CD4-positive, alpha-beta memory T cell (primary cell): ENCODE data around the gene KREMEN2. TPM values are rescaled to one million over a fixed set of nuclear protein-coding genes. Genes with fewer than 3 reads are reported as not detected.
A peak's percentile ranks its signal among the peaks of the same experiment; 100 is the strongest.

Experiments
- CTCF ChIA-PET: fragments of 350-600 bp; sonication (Branson Sonifier 250); formaldehyde crosslinking; loops from one replicate; lab custom pipeline; 2021; ENCODE audit warnings: inconsistent platforms; ENCODE audit not compliant: partially characterized antibody; lab: Charles Lee
- POLR2A ChIA-PET: fragments of 350-600 bp; sonication (Branson Sonifier 250); formaldehyde crosslinking; loops from one replicate; lab custom pipeline; 2021; ENCODE audit not compliant: partially characterized antibody; lab: Charles Lee
- DNase-seq, 5 donors: peaks; one replicate each; pipeline versions ENCODE4 v3.0.0 to v3.0.0-alpha.2; 2020 to 2022; ENCODE audit warnings: mixed read lengths in 1 of 5
- H3K27ac ChIP-seq: one replicate; pipeline ENCODE4 v1.7.0; 2013; ENCODE audit warnings: low read depth, low read length
- H3K27me3 ChIP-seq: 2 replicates; pipeline ENCODE4 v1.7.0; 2013; ENCODE audit warnings: mild to moderate bottlenecking, low read length, moderate library complexity; ENCODE audit not compliant: insufficient read depth
- H3K36me3 ChIP-seq: 2 replicates; pipeline ENCODE4 v1.7.0; 2013; ENCODE audit warnings: mild to moderate bottlenecking, low read length, moderate library complexity; ENCODE audit not compliant: insufficient read depth
- H3K4me1 ChIP-seq: 2 replicates; pipeline ENCODE4 v1.7.0; 2013; ENCODE audit warnings: mild to moderate bottlenecking, low read length, moderate library complexity; ENCODE audit not compliant: insufficient read depth
- H3K4me3 ChIP-seq, 2 donors: one replicate each; pipeline ENCODE4 v1.7.0; 2013; ENCODE audit warnings: low read length in 2 of 2, mild to moderate bottlenecking in 1 of 2
- H3K9me3 ChIP-seq, 2 donors: one replicate each; pipeline ENCODE4 v1.7.0; 2013; ENCODE audit warnings: low read length in 2 of 2, control low read depth in 1 of 2; ENCODE audit not compliant: control insufficient read depth in 1 of 2
- H3K27ac Mint-ChIP-seq, 7 donors: one replicate each; pipeline ENCODE4 v1.8.0; 2020 to 2021; ENCODE audit warnings: mixed read lengths in 7 of 7, mild to moderate bottlenecking in 6 of 7, inconsistent platforms in 3 of 7, moderate library complexity in 3 of 7
- H3K27me3 Mint-ChIP-seq, 2 donors: one replicate each; pipeline ENCODE4 v1.8.0; 2020 to 2021; ENCODE audit warnings: mixed read lengths in 2 of 2
- H3K36me3 Mint-ChIP-seq, 2 donors: one replicate each; pipeline ENCODE4 v1.8.0; 2020 to 2021; ENCODE audit warnings: mixed read lengths in 2 of 2, inconsistent platforms in 1 of 2, mild to moderate bottlenecking in 1 of 2
- H3K4me1 Mint-ChIP-seq, 4 donors: one replicate each; pipeline ENCODE4 v1.8.0; 2020 to 2021; ENCODE audit warnings: mixed read lengths in 4 of 4, mild to moderate bottlenecking in 1 of 4
- H3K4me3 Mint-ChIP-seq, 8 donors: one replicate each; pipeline ENCODE4 v1.8.0; 2020 to 2021; ENCODE audit warnings: mixed read lengths in 8 of 8, mild to moderate bottlenecking in 7 of 8, moderate library complexity in 6 of 8, inconsistent platforms in 3 of 8
- H3K9me3 Mint-ChIP-seq, 8 donors: one replicate each; pipeline ENCODE4 v1.8.0; 2020 to 2021; ENCODE audit warnings: mixed read lengths in 8 of 8, mild to moderate bottlenecking in 5 of 8, inconsistent platforms in 3 of 8, moderate library complexity in 1 of 8
- intact Hi-C: fragments of 100-400 bp; cut with micrococcal nuclease; formaldehyde crosslinking; loops from one replicate; pipeline ENCODE4 v1.15.1; 2023
- polyA plus RNA-seq, 2 donors: library from polyadenylated mRNA; unstranded; fragments of 300-500 nt; fragmentation: Illumina TruSeq; gene quantifications; one replicate each; pipeline ENCODE4 v1.2.3, GENCODE V29; 2021
- total RNA-seq, 2 experiments: library from RNA; stranded (reverse); gene quantifications; one replicate each; pipeline ENCODE4 v1.2.3, GENCODE V29; 2021

KREMEN2 gene
- total and polyA plus RNA-seq, 4 experiments from 2014 or later = not detected

GRCh38 chr16:2950353-2950724 is 13.7 kb upstream of the KREMEN2 start:
- CTCF ChIA-PET = interaction anchor here (0.8 kb wide), 1 partner anchor 32 kb away, joined by 3 read pairs; no protein-coding TSS in a partner anchor
- Mint-ChIP-seq H3K4me3 (no peak overlapping the region), H3K4me1 (peaks cover 0 to 3% (median 0%) of the 10 kb centered on the region in 4 donors), H3K9me3 (peaks cover 0 to 2% (median 0%) of the 10 kb centered on the region in 8 donors), H3K27me3 (peaks cover 0 to 2% of the 10 kb centered on the region in 2 donors), H3K27ac (no peak overlapping the region), H3K36me3 (peaks cover 8 to 11% of the 10 kb centered on the region in 2 donors)
- intact Hi-C loops = no loop called here
- DNase-seq = peak in 1 of 5 donors; percentile 3
- no peaks in the 10 kb centered on the region for H3K9me3 ChIP-seq
- no peaks in the 10 kb centered on the region for H3K27me3 ChIP-seq
- H3K36me3 ChIP-seq = no peaks in the 10 kb centered on the region
- POLR2A ChIA-PET = no interaction called here
- no peaks in the 10 kb centered on the region for H3K4me1 ChIP-seq
- H3K27ac ChIP-seq = no peak overlapping the region
- no peak overlapping the region for H3K4me3 ChIP-seq

GRCh38 chr16:2950773-2951172 is 13.3 kb upstream of the KREMEN2 start:
- Mint-ChIP-seq H3K9me3 (peaks cover 0 to 2% (median 0%) of the 10 kb centered on the region in 8 donors), H3K36me3 (peaks cover 8 to 11% of the 10 kb centered on the region in 2 donors), H3K4me3 (no peak overlapping the region), H3K27ac (no peak overlapping the region), H3K27me3 (peaks cover 0 to 2% of the 10 kb centered on the region in 2 donors), H3K4me1 (peaks cover 0 to 3% (median 0%) of the 10 kb centered on the region in 4 donors)
- H3K4me3 ChIP-seq = no peak overlapping the region
- H3K9me3 ChIP-seq = no peaks in the 10 kb centered on the region
- H3K4me1 ChIP-seq = no peaks in the 10 kb centered on the region
- H3K27me3 ChIP-seq = no peaks in the 10 kb centered on the region
- intact Hi-C loops = no loop called here
- ChIA-PET CTCF (interaction anchor here (0.8 kb wide), 1 partner anchor 32 kb away, joined by 3 read pairs; no protein-coding TSS in a partner anchor), POLR2A (no interaction called here)
- no peak overlapping the region for H3K27ac ChIP-seq
- peak in 1 of 5 donors; percentile 7 for DNase-seq
- H3K36me3 ChIP-seq = no peaks in the 10 kb centered on the region

- Mint-ChIP-seq H3K27ac (no peak overlapping the region), H3K4me3 (peak overlapping the region in 1 of 8 donors; percentile 8), H3K9me3 (peaks cover 0 to 2% (median 0%) of the 10 kb centered on the region in 8 donors), H3K36me3 (peaks cover 2 to 3% of the 10 kb centered on the region in 2 donors), H3K27me3 (peaks cover 4 to 9% of the 10 kb centered on the region in 2 donors), H3K4me1 (peaks cover 0 to 3% (median 0%) of the 10 kb centered on the region in 4 donors)
- Histone ChIP-seq H3K27ac (no peak overlapping the region), H3K4me1 (no peaks in the 10 kb centered on the region), H3K9me3 (no peaks in the 10 kb centered on the region), H3K4me3 (no peak overlapping the region), H3K36me3 (no peaks in the 10 kb centered on the region), H3K27me3 (no peaks in the 10 kb centered on the region)
- intact Hi-C loops = no loop called here
- ChIA-PET POLR2A (no interaction called here), CTCF (interaction anchor here (1.6 kb wide), 1 partner anchor 10 kb away, joined by 6 read pairs; no protein-coding TSS in a partner anchor)
- peak in 1 of 5 donors; percentile 27 for DNase-seq
Measured at GRCh38 chr16:2952679-2953078, 11.4 kb upstream of the KREMEN2 start.

- H3K27ac Mint-ChIP-seq = no peak overlapping the region
- H3K9me3 Mint-ChIP-seq = peaks cover 0 to 2% (median 0%) of the 10 kb centered on the region in 8 donors
- peak in 1 of 5 donors; percentile 29 for DNase-seq
- Histone ChIP-seq H3K4me3 (no peak overlapping the region), H3K9me3 (no peaks in the 10 kb centered on the region), H3K36me3 (no peaks in the 10 kb centered on the region), H3K4me1 (no peaks in the 10 kb centered on the region), H3K27ac (no peak overlapping the region), H3K27me3 (no peaks in the 10 kb centered on the region)
- peaks cover 0 to 3% (median 0%) of the 10 kb centered on the region in 4 donors for H3K4me1 Mint-ChIP-seq
- intact Hi-C loops = no loop called here
- no peak overlapping the region for H3K4me3 Mint-ChIP-seq
- ChIA-PET POLR2A (no interaction called here), CTCF (interaction anchor here (1.6 kb wide), 1 partner anchor 9 kb away, joined by 6 read pairs; no protein-coding TSS in a partner anchor)
- H3K36me3 Mint-ChIP-seq = no peaks in the 10 kb centered on the region
- peaks cover 4 to 9% of the 10 kb centered on the region in 2 donors for H3K27me3 Mint-ChIP-seq
Measured at GRCh38 chr16:2953706-2954627, 10.1 kb upstream of the KREMEN2 start.

- intact Hi-C loops = no loop called here
- Mint-ChIP-seq H3K27ac (no peak overlapping the region), H3K27me3 (peaks cover 4 to 11% of the 10 kb centered on the region in 2 donors), H3K36me3 (no peaks in the 10 kb centered on the region), H3K4me3 (no peak overlapping the region), H3K9me3 (peaks cover 0 to 2% (median 0%) of the 10 kb centered on the region in 8 donors), H3K4me1 (peaks cover 0 to 2% (median 0%) of the 10 kb centered on the region in 4 donors)
- no peak overlapping the region for H3K27ac ChIP-seq
- ChIA-PET CTCF (no interaction called here), POLR2A (no interaction called here)
- H3K4me3 ChIP-seq = no peak overlapping the region
- H3K9me3 ChIP-seq = no peaks in the 10 kb centered on the region
- peak in 1 of 5 donors; percentile 5 for DNase-seq
- H3K36me3 ChIP-seq = no peaks in the 10 kb centered on the region
- no peaks in the 10 kb centered on the region for H3K27me3 ChIP-seq
- no peaks in the 10 kb centered on the region for H3K4me1 ChIP-seq
Measured at GRCh38 chr16:2954656-2955381, 9.3 kb upstream of the KREMEN2 start.

GRCh38 chr16:2955438-2955778 is 8.7 kb upstream of the KREMEN2 start:
- Mint-ChIP-seq H3K4me1 (peaks cover 0 to 2% (median 0%) of the 10 kb centered on the region in 4 donors), H3K27me3 (peaks cover 6 to 15% of the 10 kb centered on the region in 2 donors), H3K27ac (no peak overlapping the region), H3K36me3 (no peaks in the 10 kb centered on the region), H3K4me3 (no peak overlapping the region), H3K9me3 (peaks cover 0 to 2% (median 0%) of the 10 kb centered on the region in 8 donors)
- Histone ChIP-seq H3K27me3 (no peaks in the 10 kb centered on the region), H3K4me1 (no peaks in the 10 kb centered on the region), H3K4me3 (no peak overlapping the region), H3K27ac (no peak overlapping the region), H3K9me3 (no peaks in the 10 kb centered on the region), H3K36me3 (no peaks in the 10 kb centered on the region)
- DNase-seq = peak in 1 of 5 donors; percentile 15
- intact Hi-C loops = no loop called here
- CTCF ChIA-PET = no interaction called here
- POLR2A ChIA-PET = no interaction called here
